Liver (tissue), 9 donors: Measurements from ENCODE around the gene LLGL1. TPM values are rescaled to one million over a fixed set of nuclear protein-coding genes. Genes with fewer than 3 reads are reported as not detected.

ENCODE experiments used
- DNase-seq: peaks from one replicate; pipeline ENCODE4 v3.0.0-alpha.2; 2017; ENCODE audit warnings: low spot score
- H3K27ac ChIP-seq, 2 donors: one replicate each; pipeline ENCODE4 v1.7.0; 2013; ENCODE audit warnings: inconsistent platforms in 2 of 2, low read length in 2 of 2, control low read depth in 1 of 2, low read depth in 1 of 2, mild to moderate bottlenecking in 1 of 2
- H3K27me3 ChIP-seq, 4 donors: one replicate each; pipeline versions ENCODE4 v1.6.1 to v1.7.0; 2013; ENCODE audit warnings: low read length in 3 of 4, inconsistent platforms in 1 of 4, mild to moderate bottlenecking in 1 of 4, moderate library complexity in 1 of 4; ENCODE audit not compliant: control insufficient read depth in 4 of 4, insufficient read depth in 4 of 4
- H3K36me3 ChIP-seq, 4 donors: one replicate each; pipeline versions ENCODE4 v1.6.1 to v1.7.0; 2013; ENCODE audit warnings: low read length in 3 of 4, mild to moderate bottlenecking in 3 of 4, low read depth in 1 of 4, moderate library complexity in 1 of 4; ENCODE audit not compliant: control insufficient read depth in 4 of 4, insufficient read depth in 3 of 4
- H3K4me1 ChIP-seq, 4 donors: one replicate each; pipeline versions ENCODE4 v1.6.1 to v1.7.0; 2013; ENCODE audit warnings: low read length in 3 of 4, mild to moderate bottlenecking in 3 of 4, moderate library complexity in 1 of 4; ENCODE audit not compliant: control insufficient read depth in 4 of 4, insufficient read depth in 4 of 4
- H3K4me3 ChIP-seq, 3 donors: one replicate each; pipeline versions ENCODE4 v1.6.1 to v1.7.0; 2013; ENCODE audit warnings: low read length in 3 of 3, control low read depth in 1 of 3, low read depth in 1 of 3, mild to moderate bottlenecking in 1 of 3
- H3K9ac ChIP-seq, 2 donors: one replicate each; pipeline ENCODE4 v1.7.0; 2013; ENCODE audit warnings: low read length in 2 of 2, mild to moderate bottlenecking in 2 of 2, moderate library complexity in 2 of 2, control low read depth in 1 of 2, low read depth in 1 of 2
- H3K9me3 ChIP-seq, 4 donors: one replicate each; pipeline versions ENCODE4 v1.6.1 to v1.7.0; 2013; ENCODE audit warnings: low read length in 3 of 4; ENCODE audit not compliant: control insufficient read depth in 4 of 4
- EGR1 ChIP-seq, 2 donors: IDR thresholded peaks; 2 replicates each; pipeline ENCODE4 v1.6.1; 2016 to 2018; ENCODE audit warnings: antibody characterized with exemption in 2 of 2, low read depth in 2 of 2
- FOXA1 ChIP-seq: IDR thresholded peaks from 2 replicates; pipeline ENCODE4 v1.6.1; 2016; ENCODE audit warnings: antibody characterized with exemption
- FOXA2 ChIP-seq: IDR thresholded peaks from 2 replicates; pipeline ENCODE4 v1.6.1; 2016; ENCODE audit warnings: antibody characterized with exemption
- GABPA ChIP-seq, 2 donors: IDR thresholded peaks in 1 of 2; conservative IDR thresholded peaks in 1 of 2; 2 replicates each; pipeline ENCODE4 v1.6.1; 2016; ENCODE audit warnings: antibody characterized with exemption in 2 of 2, mild to moderate bottlenecking in 1 of 2, moderate library complexity in 1 of 2
- HNF4A ChIP-seq, 2 donors: conservative IDR thresholded peaks; 2 replicates each; pipeline ENCODE4 v1.6.1; 2016; ENCODE audit warnings: antibody characterized with exemption in 2 of 2, mild to moderate bottlenecking in 2 of 2
- HNF4G ChIP-seq: IDR thresholded peaks from 2 replicates; pipeline ENCODE4 v1.6.1; 2016; ENCODE audit warnings: antibody characterized with exemption
- JUND ChIP-seq, 2 donors: IDR thresholded peaks; 2 replicates each; pipeline ENCODE4 v1.6.1; 2016; ENCODE audit warnings: antibody characterized with exemption in 2 of 2
- NR2F2 ChIP-seq: IDR thresholded peaks from 2 replicates; pipeline ENCODE4 v1.6.1; 2016; ENCODE audit warnings: antibody characterized with exemption
- RAD21 ChIP-seq, 2 donors: IDR thresholded peaks; 2 replicates each; pipeline ENCODE4 v1.6.1; 2016; ENCODE audit warnings: antibody characterized with exemption in 2 of 2, mild to moderate bottlenecking in 2 of 2
- REST ChIP-seq: IDR thresholded peaks from 2 replicates; pipeline ENCODE4 v1.6.1; 2016; ENCODE audit warnings: antibody characterized with exemption, mild to moderate bottlenecking
- RXRA ChIP-seq, 2 donors: IDR thresholded peaks; 2 replicates each; pipeline ENCODE4 v1.6.1; 2017 to 2018; ENCODE audit warnings: antibody characterized with exemption in 2 of 2, mild to moderate bottlenecking in 1 of 2
- SP1 ChIP-seq: IDR thresholded peaks from 2 replicates; pipeline ENCODE4 v1.6.1; 2018; ENCODE audit warnings: antibody characterized with exemption, mild to moderate bottlenecking
- TAF1 ChIP-seq: conservative IDR thresholded peaks from 2 replicates; pipeline ENCODE4 v1.6.1; 2016; ENCODE audit warnings: antibody characterized with exemption, mild to moderate bottlenecking
- YY1 ChIP-seq: IDR thresholded peaks from 2 replicates; pipeline ENCODE4 v1.6.1; 2016; ENCODE audit warnings: antibody characterized with exemption, mild to moderate bottlenecking
- WGBS: extraction: QIAGEN DNeasy Blood & Tissue Kit; methylation state at CpG from one replicate; pipeline ENCODE4 v1.1.7; 2013; 5-methylcytosine and 5-hydroxymethylcytosine counted together
- polyA plus RNA-seq, 2 donors: library from polyadenylated mRNA; stranded (reverse) in 1 of 2; unstranded in 1 of 2; fragments of 200-250 nt in 1 of 2; fragments of >200 nt in 1 of 2; fragmentation: Nextera tagmentation in 1 of 2; extraction: Ambion mirVana in 1 of 2; gene quantifications; one replicate each; pipeline versions ENCODE4 v1.2.1 to v1.2.3, GENCODE V29; 2013 to 2015
- total RNA-seq, 2 donors: library from RNA; depleted of rRNA; stranded (reverse); fragments of >200 nt; gene quantifications; one replicate each; pipeline ENCODE4 v1.2.3, GENCODE V29; 2014
- TF ChIP-seq, protein P1 (sequence below): IDR thresholded peaks from 2 replicates; pipeline ENCODE4 v1.6.1; 2016; ENCODE audit warnings: antibody characterized with exemption
- TF ChIP-seq, protein P2 (sequence below): fragments of 150-350 bp; IDR thresholded peaks from 2 replicates; pipeline ENCODE4 v1.5.1; 2017; ENCODE audit warnings: improper control_type of control experiment, low read depth, low read length; ENCODE audit not compliant: missing input control
- TF ChIP-seq, protein P3 (sequence below): IDR thresholded peaks from 2 replicates; pipeline ENCODE4 v1.6.1; 2016; ENCODE audit warnings: antibody characterized with exemption
- TF ChIP-seq, protein P4 (sequence below): IDR thresholded peaks from 2 replicates; pipeline ENCODE4 v1.6.1; 2016; ENCODE audit warnings: antibody characterized with exemption
- donor health status: healthy.
- donor health status: healthy.
- donor health status: healthy.
- donor health status: healthy.
- donor health status: healthy.

Gene LLGL1
- total and polyA plus RNA-seq, 4 donors = 0.39 to 12.0 (median 2.8) TPM

DNA sequence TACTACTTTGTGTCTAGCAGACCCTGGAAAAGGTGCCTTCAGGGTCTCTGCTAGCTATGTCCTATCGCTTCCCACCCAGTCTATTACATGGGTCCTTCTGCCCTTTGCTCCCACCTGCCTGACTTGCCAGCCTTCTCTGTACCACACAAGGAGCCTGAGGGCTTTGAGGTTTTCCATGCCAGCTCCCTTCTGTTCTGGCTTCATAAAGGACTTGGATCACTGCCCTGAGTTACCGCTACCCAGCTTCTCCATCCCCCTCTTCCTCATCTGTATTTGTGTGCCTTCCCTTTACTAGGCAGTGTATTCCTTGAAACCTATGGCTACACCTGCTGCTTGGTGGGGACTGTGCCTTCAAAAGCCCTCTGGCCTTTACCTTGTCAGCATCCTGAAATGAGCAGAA lies 19.6 kb upstream of the LLGL1 start:
- WGBS = 89% methylated on average over 2 of the region's 2 CpGs
- no peak overlapping the region for H3K9ac ChIP-seq
- H3K27ac ChIP-seq = no peak overlapping the region
- no peak overlapping the region for H3K4me3 ChIP-seq
- H3K9me3 ChIP-seq = no peaks in the 10 kb centered on the region
- peaks cover 6 to 61% (median 33%) of the 10 kb centered on the region in 4 donors for H3K36me3 ChIP-seq
- no peak for TF ChIP-seq REST
- TF ChIP-seq RXRA (IDR thresholded peaks at IDR 0.05) = no peak
- DNase-seq = no peak
- H3K4me1 ChIP-seq = peaks cover 3 to 15% (median 5%) of the 10 kb centered on the region in 4 donors
- no peaks in the 10 kb centered on the region for H3K27me3 ChIP-seq

DNA sequence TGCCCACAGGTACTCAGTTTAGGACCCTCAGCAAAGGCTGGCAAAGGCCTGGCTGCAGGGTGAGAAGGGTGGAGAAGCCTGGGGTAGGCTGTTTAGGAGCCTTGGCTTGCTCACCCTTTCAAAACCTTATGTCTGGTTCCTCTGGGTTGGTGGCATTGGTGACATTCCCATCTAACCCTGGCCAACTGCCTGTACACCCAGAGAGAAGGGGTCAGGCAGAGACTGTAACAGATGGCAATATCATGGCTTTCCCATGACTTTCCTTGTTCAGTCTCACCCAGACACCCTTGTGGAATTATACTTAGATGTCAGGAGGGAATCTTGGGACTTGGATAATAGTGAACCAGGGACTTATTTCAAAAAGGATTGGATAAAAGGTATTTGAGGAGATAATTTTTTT lies 18.5 kb upstream of the LLGL1 start:
- H3K36me3 ChIP-seq = peaks cover 6 to 61% (median 34%) of the 10 kb centered on the region in 4 donors
- no peak overlapping the region for H3K4me3 ChIP-seq
- no peak for DNase-seq
- H3K4me1 ChIP-seq = peaks cover 3 to 11% (median 5%) of the 10 kb centered on the region in 4 donors
- no peak for TF ChIP-seq HNF4A (conservative IDR thresholded peaks at IDR 0.05)
- TF ChIP-seq RAD21 (IDR thresholded peaks at IDR 0.05) = no peak
- TF ChIP-seq NR2F2 = no peak
- no peak for TF ChIP-seq JUND (IDR thresholded peaks at IDR 0.05)
- TF ChIP-seq RXRA (IDR thresholded peaks at IDR 0.05) = no peak
- no peak for TF ChIP-seq FOXA1
- no peak for TF ChIP-seq YY1
- no peak for TF ChIP-seq HNF4G
- TF ChIP-seq, protein P1, sequence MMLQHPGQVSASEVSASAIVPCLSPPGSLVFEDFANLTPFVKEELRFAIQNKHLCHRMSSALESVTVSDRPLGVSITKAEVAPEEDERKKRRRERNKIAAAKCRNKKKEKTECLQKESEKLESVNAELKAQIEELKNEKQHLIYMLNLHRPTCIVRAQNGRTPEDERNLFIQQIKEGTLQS = no peak
- TF ChIP-seq, protein P2, sequence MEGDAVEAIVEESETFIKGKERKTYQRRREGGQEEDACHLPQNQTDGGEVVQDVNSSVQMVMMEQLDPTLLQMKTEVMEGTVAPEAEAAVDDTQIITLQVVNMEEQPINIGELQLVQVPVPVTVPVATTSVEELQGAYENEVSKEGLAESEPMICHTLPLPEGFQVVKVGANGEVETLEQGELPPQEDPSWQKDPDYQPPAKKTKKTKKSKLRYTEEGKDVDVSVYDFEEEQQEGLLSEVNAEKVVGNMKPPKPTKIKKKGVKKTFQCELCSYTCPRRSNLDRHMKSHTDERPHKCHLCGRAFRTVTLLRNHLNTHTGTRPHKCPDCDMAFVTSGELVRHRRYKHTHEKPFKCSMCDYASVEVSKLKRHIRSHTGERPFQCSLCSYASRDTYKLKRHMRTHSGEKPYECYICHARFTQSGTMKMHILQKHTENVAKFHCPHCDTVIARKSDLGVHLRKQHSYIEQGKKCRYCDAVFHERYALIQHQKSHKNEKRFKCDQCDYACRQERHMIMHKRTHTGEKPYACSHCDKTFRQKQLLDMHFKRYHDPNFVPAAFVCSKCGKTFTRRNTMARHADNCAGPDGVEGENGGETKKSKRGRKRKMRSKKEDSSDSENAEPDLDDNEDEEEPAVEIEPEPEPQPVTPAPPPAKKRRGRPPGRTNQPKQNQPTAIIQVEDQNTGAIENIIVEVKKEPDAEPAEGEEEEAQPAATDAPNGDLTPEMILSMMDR = no peak
- TF ChIP-seq, protein P3, sequence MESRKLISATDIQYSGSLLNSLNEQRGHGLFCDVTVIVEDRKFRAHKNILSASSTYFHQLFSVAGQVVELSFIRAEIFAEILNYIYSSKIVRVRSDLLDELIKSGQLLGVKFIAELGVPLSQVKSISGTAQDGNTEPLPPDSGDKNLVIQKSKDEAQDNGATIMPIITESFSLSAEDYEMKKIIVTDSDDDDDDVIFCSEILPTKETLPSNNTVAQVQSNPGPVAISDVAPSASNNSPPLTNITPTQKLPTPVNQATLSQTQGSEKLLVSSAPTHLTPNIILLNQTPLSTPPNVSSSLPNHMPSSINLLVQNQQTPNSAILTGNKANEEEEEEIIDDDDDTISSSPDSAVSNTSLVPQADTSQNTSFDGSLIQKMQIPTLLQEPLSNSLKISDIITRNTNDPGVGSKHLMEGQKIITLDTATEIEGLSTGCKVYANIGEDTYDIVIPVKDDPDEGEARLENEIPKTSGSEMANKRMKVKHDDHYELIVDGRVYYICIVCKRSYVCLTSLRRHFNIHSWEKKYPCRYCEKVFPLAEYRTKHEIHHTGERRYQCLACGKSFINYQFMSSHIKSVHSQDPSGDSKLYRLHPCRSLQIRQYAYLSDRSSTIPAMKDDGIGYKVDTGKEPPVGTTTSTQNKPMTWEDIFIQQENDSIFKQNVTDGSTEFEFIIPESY = no peak
- TF ChIP-seq REST = no peak
- TF ChIP-seq, protein P4, sequence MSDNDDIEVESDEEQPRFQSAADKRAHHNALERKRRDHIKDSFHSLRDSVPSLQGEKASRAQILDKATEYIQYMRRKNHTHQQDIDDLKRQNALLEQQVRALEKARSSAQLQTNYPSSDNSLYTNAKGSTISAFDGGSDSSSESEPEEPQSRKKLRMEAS = no peak
- TF ChIP-seq SP1 = no peak
- TF ChIP-seq GABPA (IDR thresholded peaks at IDR 0.05 in 1 of 2, conservative IDR thresholded peaks at IDR 0.05 in 1 of 2) = no peak
- no peak for TF ChIP-seq EGR1 (IDR thresholded peaks at IDR 0.05; ENCODE audit: low read depth in 2 of 2)
- TF ChIP-seq FOXA2 = no peak
- no peak for TF ChIP-seq TAF1
- no peaks in the 10 kb centered on the region for H3K9me3 ChIP-seq
- no peak overlapping the region for H3K9ac ChIP-seq
- H3K27me3 ChIP-seq = no peaks in the 10 kb centered on the region
- H3K27ac ChIP-seq = no peak overlapping the region
